ENCODE measurements around the gene COL23A1. TPM values are rescaled to one million over a fixed set of nuclear protein-coding genes. Genes with fewer than 3 reads are reported as not detected.

The COL23A1 gene
- total and polyA plus RNA-seq, 2 experiments from 2014 or later = 4.8 to 8.2 TPM

DNA sequence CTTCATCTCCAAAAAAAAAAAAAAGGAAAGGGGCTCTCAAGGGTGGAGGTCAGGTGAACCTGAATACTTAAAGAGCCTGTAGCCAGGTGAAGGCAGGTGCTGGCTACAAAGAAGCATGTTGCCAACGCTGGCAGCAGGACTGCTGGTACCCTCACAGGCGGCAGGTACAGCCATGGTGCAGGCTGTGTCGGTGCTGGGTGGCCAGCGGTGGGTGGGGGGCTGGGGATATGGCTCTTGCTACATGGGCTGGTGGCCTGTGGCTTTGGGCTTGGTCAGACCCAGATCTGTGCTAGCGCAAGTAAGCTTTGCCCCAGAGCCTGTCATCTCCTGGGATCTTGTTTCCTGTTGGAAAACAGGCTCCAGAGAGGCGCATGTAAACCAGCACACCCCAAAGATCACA lies 271.3 kb downstream of the COL23A1 start:
- no peak overlapping the region for H3K4me3 ChIP-seq
- no peaks in the 10 kb centered on the region for H3K4me1 ChIP-seq (ENCODE audit: insufficient read depth)
- H3F3A ChIP-seq (replicated peaks; ENCODE audit: low read depth) = no peaks in the 10 kb centered on the region
- H3K27me3 Mint-ChIP-seq (ENCODE audit: insufficient read depth, low read depth, poor library complexity) = peaks cover 6% of the 10 kb centered on the region
- H4K20me1 ChIP-seq (replicated peaks; ENCODE audit: insufficient read depth) = no peaks in the 10 kb centered on the region
- H3K27ac ChIP-seq (ENCODE audit: low read depth) = no peak overlapping the region
- no peaks in the 10 kb centered on the region for H3K79me2 ChIP-seq (replicated peaks; ENCODE audit: insufficient read depth)
- no peaks in the 10 kb centered on the region; the same call in 2 of the 3 replicates for H3K4me1 Mint-ChIP-seq
- H3K27me3 ChIP-seq (ENCODE audit: insufficient read depth) = no peaks in the 10 kb centered on the region
- H3K4me3 Mint-ChIP-seq = no peak overlapping the region
- H3K36me3 ChIP-seq (ENCODE audit: insufficient read depth) = no peaks in the 10 kb centered on the region
- no peaks in the 10 kb centered on the region for H3K9me2 ChIP-seq (ENCODE audit: insufficient read depth)
- TF ChIP-seq EZH2phosphoT487 (IDR thresholded peaks at IDR 0.05; ENCODE audit: unreplicated experiment) (no peak), ZNF331 (CRISPR knock-in tag; IDR thresholded peaks at IDR 0.05; ENCODE audit: low read depth) (no peak), CREB1 (CRISPR knock-in tag; IDR thresholded peaks at IDR 0.05; ENCODE audit: low read depth) (no peak), EZH2 (IDR thresholded peaks at IDR 0.05; ENCODE audit: low read depth, unreplicated experiment) (no peak), JUNB (IDR thresholded peaks at IDR 0.05; ENCODE audit: unreplicated experiment) (no peak), STAT1 (IDR thresholded peaks at IDR 0.05; ENCODE audit: unreplicated experiment) (no peak), POLR2AphosphoS5 (IDR thresholded peaks at IDR 0.05; ENCODE audit: low read depth) (no peak), ZNF114 (CRISPR knock-in tag; IDR thresholded peaks at IDR 0.05) (no peak), NANOG (IDR thresholded peaks at IDR 0.05; ENCODE audit: borderline replicate concordance) (no peak)
- TF ChIP-seq, protein P1, sequence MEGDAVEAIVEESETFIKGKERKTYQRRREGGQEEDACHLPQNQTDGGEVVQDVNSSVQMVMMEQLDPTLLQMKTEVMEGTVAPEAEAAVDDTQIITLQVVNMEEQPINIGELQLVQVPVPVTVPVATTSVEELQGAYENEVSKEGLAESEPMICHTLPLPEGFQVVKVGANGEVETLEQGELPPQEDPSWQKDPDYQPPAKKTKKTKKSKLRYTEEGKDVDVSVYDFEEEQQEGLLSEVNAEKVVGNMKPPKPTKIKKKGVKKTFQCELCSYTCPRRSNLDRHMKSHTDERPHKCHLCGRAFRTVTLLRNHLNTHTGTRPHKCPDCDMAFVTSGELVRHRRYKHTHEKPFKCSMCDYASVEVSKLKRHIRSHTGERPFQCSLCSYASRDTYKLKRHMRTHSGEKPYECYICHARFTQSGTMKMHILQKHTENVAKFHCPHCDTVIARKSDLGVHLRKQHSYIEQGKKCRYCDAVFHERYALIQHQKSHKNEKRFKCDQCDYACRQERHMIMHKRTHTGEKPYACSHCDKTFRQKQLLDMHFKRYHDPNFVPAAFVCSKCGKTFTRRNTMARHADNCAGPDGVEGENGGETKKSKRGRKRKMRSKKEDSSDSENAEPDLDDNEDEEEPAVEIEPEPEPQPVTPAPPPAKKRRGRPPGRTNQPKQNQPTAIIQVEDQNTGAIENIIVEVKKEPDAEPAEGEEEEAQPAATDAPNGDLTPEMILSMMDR (conservative IDR thresholded peaks at IDR 0.05; ENCODE audit: low read depth in 2 of 2) = no peak
- TF ChIP-seq, protein P2, sequence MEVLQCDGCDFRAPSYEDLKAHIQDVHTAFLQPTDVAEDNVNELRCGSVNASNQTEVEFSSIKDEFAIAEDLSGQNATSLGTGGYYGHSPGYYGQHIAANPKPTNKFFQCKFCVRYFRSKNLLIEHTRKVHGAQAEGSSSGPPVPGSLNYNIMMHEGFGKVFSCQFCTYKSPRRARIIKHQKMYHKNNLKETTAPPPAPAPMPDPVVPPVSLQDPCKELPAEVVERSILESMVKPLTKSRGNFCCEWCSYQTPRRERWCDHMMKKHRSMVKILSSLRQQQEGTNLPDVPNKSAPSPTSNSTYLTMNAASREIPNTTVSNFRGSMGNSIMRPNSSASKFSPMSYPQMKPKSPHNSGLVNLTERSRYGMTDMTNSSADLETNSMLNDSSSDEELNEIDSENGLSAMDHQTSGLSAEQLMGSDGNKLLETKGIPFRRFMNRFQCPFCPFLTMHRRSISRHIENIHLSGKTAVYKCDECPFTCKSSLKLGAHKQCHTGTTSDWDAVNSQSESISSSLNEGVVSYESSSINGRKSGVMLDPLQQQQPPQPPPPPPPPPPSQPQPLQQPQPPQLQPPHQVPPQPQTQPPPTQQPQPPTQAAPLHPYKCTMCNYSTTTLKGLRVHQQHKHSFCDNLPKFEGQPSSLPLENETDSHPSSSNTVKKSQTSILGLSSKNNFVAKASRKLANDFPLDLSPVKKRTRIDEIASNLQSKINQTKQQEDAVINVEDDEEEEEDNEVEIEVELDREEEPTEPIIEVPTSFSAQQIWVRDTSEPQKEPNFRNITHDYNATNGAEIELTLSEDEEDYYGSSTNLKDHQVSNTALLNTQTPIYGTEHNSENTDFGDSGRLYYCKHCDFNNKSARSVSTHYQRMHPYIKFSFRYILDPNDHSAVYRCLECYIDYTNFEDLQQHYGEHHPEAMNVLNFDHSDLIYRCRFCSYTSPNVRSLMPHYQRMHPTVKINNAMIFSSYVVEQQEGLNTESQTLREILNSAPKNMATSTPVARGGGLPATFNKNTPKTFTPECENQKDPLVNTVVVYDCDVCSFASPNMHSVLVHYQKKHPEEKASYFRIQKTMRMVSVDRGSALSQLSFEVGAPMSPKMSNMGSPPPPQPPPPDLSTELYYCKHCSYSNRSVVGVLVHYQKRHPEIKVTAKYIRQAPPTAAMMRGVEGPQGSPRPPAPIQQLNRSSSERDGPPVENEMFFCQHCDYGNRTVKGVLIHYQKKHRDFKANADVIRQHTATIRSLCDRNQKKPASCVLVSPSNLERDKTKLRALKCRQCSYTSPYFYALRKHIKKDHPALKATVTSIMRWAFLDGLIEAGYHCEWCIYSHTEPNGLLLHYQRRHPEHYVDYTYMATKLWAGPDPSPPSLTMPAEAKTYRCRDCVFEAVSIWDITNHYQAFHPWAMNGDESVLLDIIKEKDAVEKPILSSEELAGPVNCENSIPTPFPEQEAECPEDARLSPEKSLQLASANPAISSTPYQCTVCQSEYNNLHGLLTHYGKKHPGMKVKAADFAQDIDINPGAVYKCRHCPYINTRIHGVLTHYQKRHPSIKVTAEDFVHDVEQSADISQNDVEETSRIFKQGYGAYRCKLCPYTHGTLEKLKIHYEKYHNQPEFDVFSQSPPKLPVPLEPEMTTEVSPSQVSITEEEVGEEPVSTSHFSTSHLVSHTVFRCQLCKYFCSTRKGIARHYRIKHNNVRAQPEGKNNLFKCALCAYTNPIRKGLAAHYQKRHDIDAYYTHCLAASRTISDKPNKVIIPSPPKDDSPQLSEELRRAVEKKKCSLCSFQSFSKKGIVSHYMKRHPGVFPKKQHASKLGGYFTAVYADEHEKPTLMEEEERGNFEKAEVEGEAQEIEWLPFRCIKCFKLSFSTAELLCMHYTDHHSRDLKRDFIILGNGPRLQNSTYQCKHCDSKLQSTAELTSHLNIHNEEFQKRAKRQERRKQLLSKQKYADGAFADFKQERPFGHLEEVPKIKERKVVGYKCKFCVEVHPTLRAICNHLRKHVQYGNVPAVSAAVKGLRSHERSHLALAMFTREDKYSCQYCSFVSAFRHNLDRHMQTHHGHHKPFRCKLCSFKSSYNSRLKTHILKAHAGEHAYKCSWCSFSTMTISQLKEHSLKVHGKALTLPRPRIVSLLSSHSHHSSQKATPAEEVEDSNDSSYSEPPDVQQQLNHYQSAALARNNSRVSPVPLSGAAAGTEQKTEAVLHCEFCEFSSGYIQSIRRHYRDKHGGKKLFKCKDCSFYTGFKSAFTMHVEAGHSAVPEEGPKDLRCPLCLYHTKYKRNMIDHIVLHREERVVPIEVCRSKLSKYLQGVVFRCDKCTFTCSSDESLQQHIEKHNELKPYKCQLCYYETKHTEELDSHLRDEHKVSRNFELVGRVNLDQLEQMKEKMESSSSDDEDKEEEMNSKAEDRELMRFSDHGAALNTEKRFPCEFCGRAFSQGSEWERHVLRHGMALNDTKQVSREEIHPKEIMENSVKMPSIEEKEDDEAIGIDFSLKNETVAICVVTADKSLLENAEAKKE (CRISPR knock-in tag; IDR thresholded peaks at IDR 0.05) = no peak
- TF ChIP-seq, protein P3, sequence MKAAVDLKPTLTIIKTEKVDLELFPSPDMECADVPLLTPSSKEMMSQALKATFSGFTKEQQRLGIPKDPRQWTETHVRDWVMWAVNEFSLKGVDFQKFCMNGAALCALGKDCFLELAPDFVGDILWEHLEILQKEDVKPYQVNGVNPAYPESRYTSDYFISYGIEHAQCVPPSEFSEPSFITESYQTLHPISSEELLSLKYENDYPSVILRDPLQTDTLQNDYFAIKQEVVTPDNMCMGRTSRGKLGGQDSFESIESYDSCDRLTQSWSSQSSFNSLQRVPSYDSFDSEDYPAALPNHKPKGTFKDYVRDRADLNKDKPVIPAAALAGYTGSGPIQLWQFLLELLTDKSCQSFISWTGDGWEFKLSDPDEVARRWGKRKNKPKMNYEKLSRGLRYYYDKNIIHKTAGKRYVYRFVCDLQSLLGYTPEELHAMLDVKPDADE (IDR thresholded peaks at IDR 0.05) = no peak
- TF ChIP-seq, protein P4, sequence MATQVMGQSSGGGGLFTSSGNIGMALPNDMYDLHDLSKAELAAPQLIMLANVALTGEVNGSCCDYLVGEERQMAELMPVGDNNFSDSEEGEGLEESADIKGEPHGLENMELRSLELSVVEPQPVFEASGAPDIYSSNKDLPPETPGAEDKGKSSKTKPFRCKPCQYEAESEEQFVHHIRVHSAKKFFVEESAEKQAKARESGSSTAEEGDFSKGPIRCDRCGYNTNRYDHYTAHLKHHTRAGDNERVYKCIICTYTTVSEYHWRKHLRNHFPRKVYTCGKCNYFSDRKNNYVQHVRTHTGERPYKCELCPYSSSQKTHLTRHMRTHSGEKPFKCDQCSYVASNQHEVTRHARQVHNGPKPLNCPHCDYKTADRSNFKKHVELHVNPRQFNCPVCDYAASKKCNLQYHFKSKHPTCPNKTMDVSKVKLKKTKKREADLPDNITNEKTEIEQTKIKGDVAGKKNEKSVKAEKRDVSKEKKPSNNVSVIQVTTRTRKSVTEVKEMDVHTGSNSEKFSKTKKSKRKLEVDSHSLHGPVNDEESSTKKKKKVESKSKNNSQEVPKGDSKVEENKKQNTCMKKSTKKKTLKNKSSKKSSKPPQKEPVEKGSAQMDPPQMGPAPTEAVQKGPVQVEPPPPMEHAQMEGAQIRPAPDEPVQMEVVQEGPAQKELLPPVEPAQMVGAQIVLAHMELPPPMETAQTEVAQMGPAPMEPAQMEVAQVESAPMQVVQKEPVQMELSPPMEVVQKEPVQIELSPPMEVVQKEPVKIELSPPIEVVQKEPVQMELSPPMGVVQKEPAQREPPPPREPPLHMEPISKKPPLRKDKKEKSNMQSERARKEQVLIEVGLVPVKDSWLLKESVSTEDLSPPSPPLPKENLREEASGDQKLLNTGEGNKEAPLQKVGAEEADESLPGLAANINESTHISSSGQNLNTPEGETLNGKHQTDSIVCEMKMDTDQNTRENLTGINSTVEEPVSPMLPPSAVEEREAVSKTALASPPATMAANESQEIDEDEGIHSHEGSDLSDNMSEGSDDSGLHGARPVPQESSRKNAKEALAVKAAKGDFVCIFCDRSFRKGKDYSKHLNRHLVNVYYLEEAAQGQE (IDR thresholded peaks at IDR 0.05; ENCODE audit: unreplicated experiment) = no peak
- H2AFZ ChIP-seq = no peak overlapping the region
- ATAC-seq (no peak), DNase-seq (ENCODE audit: low spot score) (no peak)
- H3K9me3 Mint-ChIP-seq = no peaks in the 10 kb centered on the region
- H3K36me3 Mint-ChIP-seq (ENCODE audit: low read depth) = no peaks in the 10 kb centered on the region; the same call in 2 of the 3 replicates
- H3K27ac Mint-ChIP-seq = no peak overlapping the region
- no peak overlapping the region for H3K4me2 ChIP-seq

Measured in GM23338 (cell line).